HEK293 (cell line): ENCODE data around the gene PICALM.

ENCODE experiments used
- CTCF ChIA-PET: fragments of 350-600 bp; formaldehyde crosslinking; extraction: SDS; loops from one replicate; lab custom pipeline; 2021; ENCODE audit warnings: antibody characterized with exemption; lab: Yijun Ruan, JAX
- POLR2A ChIA-PET: fragments of 300-600 bp; formaldehyde crosslinking; extraction: SDS; loops from one replicate; lab custom pipeline; 2020; ENCODE audit warnings: antibody characterized with exemption, inconsistent platforms; lab: Yijun Ruan, JAX
- H3K27ac ChIP-seq: fragments of 200-500 bp; sonication (Bioruptor generic); 2 replicates; pipeline ENCODE4 v1.5.1; 2014; ENCODE audit warnings: low read depth, low read length, control low read depth, inconsistent platforms; ENCODE audit errors: extremely low read depth
- H3K36me3 ChIP-seq, 2 experiments: fragments of 200-500 bp in 1 of 2; sonication (Bioruptor generic) in 1 of 2; 1 replicate in 1 of 2; 2 replicates in 1 of 2; pipeline ENCODE4 v1.5.1; 2014 to 2017; ENCODE audit warnings: inconsistent platforms in 2 of 2, low read length in 2 of 2; ENCODE audit not compliant: control insufficient read depth in 2 of 2, insufficient read depth in 1 of 2
- H3K4me1 ChIP-seq: fragments of 200-500 bp; sonication (Bioruptor generic); 2 replicates; pipeline ENCODE4 v1.5.1; 2014; ENCODE audit warnings: mild to moderate bottlenecking, low read length, inconsistent platforms; ENCODE audit not compliant: control insufficient read depth, insufficient read depth
- H3K4me3 ChIP-seq: 2 replicates; pipeline ENCODE4 v1.5.1; 2011; ENCODE audit warnings: low read depth, mild to moderate bottlenecking, control low read depth, low read length, moderate library complexity
- H3K9me3 ChIP-seq: fragments of 200-500 bp; sonication (Bioruptor generic); 2 replicates; pipeline ENCODE4 v1.5.1; 2014; ENCODE audit warnings: low read depth, low read length, inconsistent platforms; ENCODE audit not compliant: control insufficient read depth, insufficient read depth
- KLF10 ChIP-seq: fragments of 450-650 bp; IDR thresholded peaks from 2 replicates; pipeline ENCODE4 v1.5.1; 2018; ENCODE audit warnings: missing biosample characterization, mild to moderate bottlenecking, missing genetic modification characterization
- MZF1 ChIP-seq: fragments of 450-650 bp; formaldehyde crosslinking; IDR thresholded peaks from 2 replicates; pipeline ENCODE4 v1.5.1; 2017; ENCODE audit warnings: missing biosample characterization, missing genetic modification characterization, borderline replicate concordance
- OSR2 ChIP-seq: fragments of 450-650 bp; formaldehyde crosslinking; IDR thresholded peaks from 2 replicates; pipeline ENCODE4 v1.5.1; 2016; ENCODE audit warnings: missing biosample characterization, missing genetic modification characterization
- SETDB1 ChIP-seq: IDR thresholded peaks from one replicate; pipeline ENCODE4 v1.6.1; 2017; ENCODE audit warnings: mild to moderate bottlenecking, low read length, moderate library complexity, mixed read lengths; ENCODE audit not compliant: insufficient read length
- ZNF112 ChIP-seq: fragments of 450-650 bp; formaldehyde crosslinking; IDR thresholded peaks from 2 replicates; pipeline ENCODE4 v1.5.0; 2017; ENCODE audit warnings: missing biosample characterization, missing genetic modification characterization
- ZNF266 ChIP-seq: fragments of 450-650 bp; formaldehyde crosslinking; IDR thresholded peaks from 2 replicates; pipeline ENCODE4 v1.5.1; 2016; ENCODE audit warnings: missing biosample characterization, missing genetic modification characterization, low read depth
- ZNF350 ChIP-seq: fragments of 450-650 bp; formaldehyde crosslinking; IDR thresholded peaks from 2 replicates; pipeline ENCODE4 v1.5.0; 2017; ENCODE audit warnings: missing biosample characterization, mild to moderate bottlenecking, missing genetic modification characterization
- ZNF416 ChIP-seq: fragments of 450-650 bp; formaldehyde crosslinking; IDR thresholded peaks from 2 replicates; pipeline ENCODE4 v1.5.1; 2016; ENCODE audit warnings: missing biosample characterization, missing genetic modification characterization
- ZNF549 ChIP-seq: fragments of 450-650 bp; IDR thresholded peaks from 2 replicates; pipeline ENCODE4 v1.5.1; 2018; ENCODE audit warnings: missing biosample characterization, missing genetic modification characterization, mild to moderate bottlenecking, inconsistent platforms, moderate library complexity
- ZNF585B ChIP-seq: fragments of 450-650 bp; formaldehyde crosslinking; IDR thresholded peaks from 2 replicates; pipeline ENCODE4 v1.5.1; 2016; ENCODE audit warnings: missing biosample characterization, missing genetic modification characterization
- ZNF768 ChIP-seq: fragments of 450-650 bp; formaldehyde crosslinking; IDR thresholded peaks from 2 replicates; pipeline ENCODE4 v1.5.1; 2018; ENCODE audit warnings: missing biosample characterization, mild to moderate bottlenecking, missing genetic modification characterization
- TF ChIP-seq, protein P1 (sequence below): fragments of 450-650 bp; formaldehyde crosslinking; IDR thresholded peaks from 2 replicates; pipeline ENCODE4 v1.5.1; 2016; ENCODE audit warnings: missing biosample characterization, missing genetic modification characterization
- TF ChIP-seq, protein P2 (sequence below): fragments of 450-650 bp; formaldehyde crosslinking; IDR thresholded peaks from 2 replicates; pipeline ENCODE4 v1.5.1; 2016; ENCODE audit warnings: missing biosample characterization, missing genetic modification characterization
- TF ChIP-seq, protein P3 (sequence below): fragments of 450-650 bp; formaldehyde crosslinking; IDR thresholded peaks from 2 replicates; pipeline ENCODE4 v1.5.1; 2016; ENCODE audit warnings: missing biosample characterization, missing genetic modification characterization
- TF ChIP-seq, protein P4 (sequence below): fragments of 450-650 bp; formaldehyde crosslinking; IDR thresholded peaks from 2 replicates; pipeline ENCODE4 v1.5.1; 2016; ENCODE audit warnings: missing biosample characterization, missing genetic modification characterization
- TF ChIP-seq, protein P5 (sequence below): fragments of 450-650 bp; formaldehyde crosslinking; IDR thresholded peaks from 2 replicates; pipeline ENCODE4 v1.5.0; 2017; ENCODE audit warnings: missing biosample characterization, missing genetic modification characterization, borderline replicate concordance

The PICALM gene

DNA sequence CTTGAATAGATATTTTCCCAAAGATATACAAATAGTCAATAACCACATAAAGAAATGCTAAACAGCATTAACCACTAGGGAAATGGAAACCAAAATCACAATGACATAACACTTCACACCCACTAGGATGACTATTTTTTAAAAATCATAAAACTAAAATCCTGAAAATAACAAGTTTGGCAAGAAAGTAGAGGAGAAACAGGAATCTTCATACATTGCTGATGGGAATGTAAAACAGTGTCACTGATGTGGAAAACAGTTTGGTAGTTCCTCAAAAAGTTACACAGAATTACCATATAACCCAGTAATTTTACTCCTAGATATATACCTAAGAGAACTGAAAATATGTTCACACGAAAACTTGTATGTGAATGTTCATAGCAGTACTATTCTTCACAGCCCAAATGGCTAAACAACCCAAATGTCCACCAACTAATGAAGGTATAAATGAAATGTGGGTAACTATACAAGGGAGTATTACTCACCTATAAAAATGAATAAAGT, 12.5 kb downstream of the PICALM start:
- ChIA-PET POLR2A (no interaction called here), CTCF (interaction anchor here (0.6 to 0.7 kb wide), 2 partner anchors 9 to 62 kb away, joined by 4 to 7 read pairs; no protein-coding TSS in a partner anchor)
- H3K27ac ChIP-seq = no peak overlapping the region
- TF ChIP-seq MZF1 (tag by site-specific recombination) (no peak), ZNF768 (tag by site-specific recombination) (no peak), ZNF585B (no peak), KLF10 (tag by site-specific recombination) (no peak), ZNF112 (tag by site-specific recombination) (no peak)
- TF ChIP-seq, protein P1, sequence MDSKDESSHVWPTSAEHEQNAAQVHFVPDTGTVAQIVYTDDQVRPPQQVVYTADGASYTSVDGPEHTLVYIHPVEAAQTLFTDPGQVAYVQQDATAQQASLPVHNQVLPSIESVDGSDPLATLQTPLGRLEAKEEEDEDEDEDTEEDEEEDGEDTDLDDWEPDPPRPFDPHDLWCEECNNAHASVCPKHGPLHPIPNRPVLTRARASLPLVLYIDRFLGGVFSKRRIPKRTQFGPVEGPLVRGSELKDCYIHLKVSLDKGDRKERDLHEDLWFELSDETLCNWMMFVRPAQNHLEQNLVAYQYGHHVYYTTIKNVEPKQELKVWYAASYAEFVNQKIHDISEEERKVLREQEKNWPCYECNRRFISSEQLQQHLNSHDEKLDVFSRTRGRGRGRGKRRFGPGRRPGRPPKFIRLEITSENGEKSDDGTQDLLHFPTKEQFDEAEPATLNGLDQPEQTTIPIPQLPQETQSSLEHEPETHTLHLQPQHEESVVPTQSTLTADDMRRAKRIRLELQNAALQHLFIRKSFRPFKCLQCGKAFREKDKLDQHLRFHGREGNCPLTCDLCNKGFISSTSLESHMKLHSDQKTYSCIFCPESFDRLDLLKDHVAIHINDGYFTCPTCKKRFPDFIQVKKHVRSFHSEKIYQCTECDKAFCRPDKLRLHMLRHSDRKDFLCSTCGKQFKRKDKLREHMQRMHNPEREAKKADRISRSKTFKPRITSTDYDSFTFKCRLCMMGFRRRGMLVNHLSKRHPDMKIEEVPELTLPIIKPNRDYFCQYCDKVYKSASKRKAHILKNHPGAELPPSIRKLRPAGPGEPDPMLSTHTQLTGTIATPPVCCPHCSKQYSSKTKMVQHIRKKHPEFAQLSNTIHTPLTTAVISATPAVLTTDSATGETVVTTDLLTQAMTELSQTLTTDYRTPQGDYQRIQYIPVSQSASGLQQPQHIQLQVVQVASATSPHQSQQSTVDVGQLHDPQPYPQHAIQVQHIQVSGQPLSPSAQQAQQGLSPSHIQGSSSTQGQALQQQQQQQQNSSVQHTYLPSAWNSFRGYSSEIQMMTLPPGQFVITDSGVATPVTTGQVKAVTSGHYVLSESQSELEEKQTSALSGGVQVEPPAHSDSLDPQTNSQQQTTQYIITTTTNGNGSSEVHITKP = no peak
- H3K4me3 ChIP-seq = no peak overlapping the region
- H3K9me3 ChIP-seq = no peaks in the 10 kb centered on the region
- 0 out of 2 replicates have a peak, but pooled peaks cover 2% of the 10 kb centered on the region for H3K4me1 ChIP-seq
- no peaks in the 10 kb centered on the region for H3K36me3 ChIP-seq

DNA sequence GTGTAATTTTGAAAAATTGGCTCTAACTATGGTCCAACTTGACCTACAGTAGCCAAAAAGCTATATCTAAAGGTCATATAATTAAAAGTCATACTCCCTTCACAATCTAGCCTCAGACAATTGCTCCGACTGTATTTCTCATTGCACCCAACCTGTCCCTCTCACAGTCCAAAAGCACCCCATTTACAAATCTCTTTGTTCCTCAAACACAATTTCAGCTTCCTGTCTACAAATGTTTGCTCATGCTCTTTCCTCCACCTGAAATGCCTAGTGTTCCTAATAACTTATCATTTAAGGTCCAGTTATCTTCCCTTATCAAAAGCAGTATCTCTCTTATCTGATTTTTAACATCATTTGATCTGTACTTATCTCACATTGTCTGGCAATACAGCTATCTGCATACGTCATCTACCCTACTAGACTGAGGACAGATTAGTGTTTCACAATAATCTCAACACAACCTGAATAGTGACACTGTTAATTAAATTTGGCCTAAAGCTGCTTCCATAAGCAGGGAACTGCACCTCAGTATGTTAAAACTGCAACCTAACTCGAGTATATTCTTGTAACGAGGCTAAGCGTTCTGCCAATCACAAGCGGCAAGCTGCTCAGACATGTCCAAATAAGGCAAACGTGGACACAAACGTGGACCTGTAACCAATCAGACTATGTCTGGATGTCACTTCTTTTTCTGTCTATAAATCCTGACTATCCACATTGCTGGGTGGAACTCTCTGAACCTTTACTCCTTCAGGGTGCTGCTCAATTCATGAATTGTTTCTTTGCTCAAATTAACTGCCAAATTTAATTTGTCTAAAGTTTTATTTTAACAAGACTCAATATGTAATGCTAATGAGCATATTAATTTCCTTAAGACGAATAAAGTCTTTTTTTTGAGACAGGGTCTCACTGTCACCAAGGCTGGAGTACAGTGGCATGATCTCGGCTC, 15.9 kb downstream of the PICALM start:
- ChIA-PET CTCF (interaction anchor here (5.3 kb wide), 1 partner anchor 12 kb away, joined by 45 read pairs; no protein-coding TSS in a partner anchor), POLR2A (no interaction called here)
- no peaks in the 10 kb centered on the region for H3K36me3 ChIP-seq
- no peak overlapping the region for H3K27ac ChIP-seq
- H3K9me3 ChIP-seq = no peaks in the 10 kb centered on the region
- no peaks in the 10 kb centered on the region for H3K4me1 ChIP-seq
- TF ChIP-seq ZNF112 (tag by site-specific recombination) (no peak), OSR2 (no peak), ZNF549 (tag by site-specific recombination) (peak; percentile 91)
- TF ChIP-seq, protein P2, sequence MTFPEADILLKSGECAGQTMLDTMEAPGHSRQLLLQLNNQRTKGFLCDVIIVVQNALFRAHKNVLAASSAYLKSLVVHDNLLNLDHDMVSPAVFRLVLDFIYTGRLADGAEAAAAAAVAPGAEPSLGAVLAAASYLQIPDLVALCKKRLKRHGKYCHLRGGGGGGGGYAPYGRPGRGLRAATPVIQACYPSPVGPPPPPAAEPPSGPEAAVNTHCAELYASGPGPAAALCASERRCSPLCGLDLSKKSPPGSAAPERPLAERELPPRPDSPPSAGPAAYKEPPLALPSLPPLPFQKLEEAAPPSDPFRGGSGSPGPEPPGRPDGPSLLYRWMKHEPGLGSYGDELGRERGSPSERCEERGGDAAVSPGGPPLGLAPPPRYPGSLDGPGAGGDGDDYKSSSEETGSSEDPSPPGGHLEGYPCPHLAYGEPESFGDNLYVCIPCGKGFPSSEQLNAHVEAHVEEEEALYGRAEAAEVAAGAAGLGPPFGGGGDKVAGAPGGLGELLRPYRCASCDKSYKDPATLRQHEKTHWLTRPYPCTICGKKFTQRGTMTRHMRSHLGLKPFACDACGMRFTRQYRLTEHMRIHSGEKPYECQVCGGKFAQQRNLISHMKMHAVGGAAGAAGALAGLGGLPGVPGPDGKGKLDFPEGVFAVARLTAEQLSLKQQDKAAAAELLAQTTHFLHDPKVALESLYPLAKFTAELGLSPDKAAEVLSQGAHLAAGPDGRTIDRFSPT = no peak
- TF ChIP-seq, all 188 proteins: peak for 1
- H3K4me3 ChIP-seq = no peak overlapping the region

DNA sequence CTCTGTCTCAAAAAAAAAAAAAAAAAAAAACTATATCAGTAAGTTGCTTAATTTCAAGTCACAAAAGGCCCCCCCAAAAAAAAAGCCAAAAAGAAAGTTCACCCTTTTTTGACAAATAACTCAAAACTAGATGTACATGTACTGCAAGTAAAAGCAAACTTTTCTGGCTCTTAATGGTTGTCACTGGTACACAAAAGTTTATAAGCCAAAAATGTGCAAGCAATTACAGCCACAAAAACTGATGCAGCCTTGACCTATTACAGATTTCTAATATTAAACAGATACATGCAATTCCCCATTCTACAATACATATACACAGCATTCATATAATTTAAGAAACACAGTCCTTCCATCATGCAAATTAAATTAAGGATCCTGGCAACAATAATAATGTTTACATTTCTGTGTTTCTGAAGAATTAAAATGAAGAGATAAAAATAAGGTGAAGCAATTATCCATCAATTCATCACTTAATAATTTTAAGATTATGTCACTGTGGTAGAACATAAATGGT, 18.6 kb downstream of the PICALM start:
- H3K4me1 ChIP-seq = no peaks in the 10 kb centered on the region
- CTCF ChIA-PET = interaction anchor here (1.4 to 5.3 kb wide), 2 partner anchors 10 to 144 kb away, joined by 5 to 45 read pairs; no protein-coding TSS in a partner anchor
- POLR2A ChIA-PET = no interaction called here

More for the DNA sequence above, 18.6 kb downstream of the PICALM start:
- TF ChIP-seq ZNF350 (no peak), SETDB1 (no peak), ZNF266 (tag by site-specific recombination) (no peak), ZNF416 (tag by site-specific recombination) (no peak)
- TF ChIP-seq, protein P3, sequence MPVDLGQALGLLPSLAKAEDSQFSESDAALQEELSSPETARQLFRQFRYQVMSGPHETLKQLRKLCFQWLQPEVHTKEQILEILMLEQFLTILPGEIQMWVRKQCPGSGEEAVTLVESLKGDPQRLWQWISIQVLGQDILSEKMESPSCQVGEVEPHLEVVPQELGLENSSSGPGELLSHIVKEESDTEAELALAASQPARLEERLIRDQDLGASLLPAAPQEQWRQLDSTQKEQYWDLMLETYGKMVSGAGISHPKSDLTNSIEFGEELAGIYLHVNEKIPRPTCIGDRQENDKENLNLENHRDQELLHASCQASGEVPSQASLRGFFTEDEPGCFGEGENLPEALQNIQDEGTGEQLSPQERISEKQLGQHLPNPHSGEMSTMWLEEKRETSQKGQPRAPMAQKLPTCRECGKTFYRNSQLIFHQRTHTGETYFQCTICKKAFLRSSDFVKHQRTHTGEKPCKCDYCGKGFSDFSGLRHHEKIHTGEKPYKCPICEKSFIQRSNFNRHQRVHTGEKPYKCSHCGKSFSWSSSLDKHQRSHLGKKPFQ (tag by site-specific recombination) = no peak
- TF ChIP-seq, protein P4, sequence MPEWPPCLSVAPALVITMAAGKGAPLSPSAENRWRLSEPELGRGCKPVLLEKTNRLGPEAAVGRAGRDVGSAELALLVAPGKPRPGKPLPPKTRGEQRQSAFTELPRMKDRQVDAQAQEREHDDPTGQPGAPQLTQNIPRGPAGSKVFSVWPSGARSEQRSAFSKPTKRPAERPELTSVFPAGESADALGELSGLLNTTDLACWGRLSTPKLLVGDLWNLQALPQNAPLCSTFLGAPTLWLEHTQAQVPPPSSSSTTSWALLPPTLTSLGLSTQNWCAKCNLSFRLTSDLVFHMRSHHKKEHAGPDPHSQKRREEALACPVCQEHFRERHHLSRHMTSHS = no peak
- TF ChIP-seq, protein P5, sequence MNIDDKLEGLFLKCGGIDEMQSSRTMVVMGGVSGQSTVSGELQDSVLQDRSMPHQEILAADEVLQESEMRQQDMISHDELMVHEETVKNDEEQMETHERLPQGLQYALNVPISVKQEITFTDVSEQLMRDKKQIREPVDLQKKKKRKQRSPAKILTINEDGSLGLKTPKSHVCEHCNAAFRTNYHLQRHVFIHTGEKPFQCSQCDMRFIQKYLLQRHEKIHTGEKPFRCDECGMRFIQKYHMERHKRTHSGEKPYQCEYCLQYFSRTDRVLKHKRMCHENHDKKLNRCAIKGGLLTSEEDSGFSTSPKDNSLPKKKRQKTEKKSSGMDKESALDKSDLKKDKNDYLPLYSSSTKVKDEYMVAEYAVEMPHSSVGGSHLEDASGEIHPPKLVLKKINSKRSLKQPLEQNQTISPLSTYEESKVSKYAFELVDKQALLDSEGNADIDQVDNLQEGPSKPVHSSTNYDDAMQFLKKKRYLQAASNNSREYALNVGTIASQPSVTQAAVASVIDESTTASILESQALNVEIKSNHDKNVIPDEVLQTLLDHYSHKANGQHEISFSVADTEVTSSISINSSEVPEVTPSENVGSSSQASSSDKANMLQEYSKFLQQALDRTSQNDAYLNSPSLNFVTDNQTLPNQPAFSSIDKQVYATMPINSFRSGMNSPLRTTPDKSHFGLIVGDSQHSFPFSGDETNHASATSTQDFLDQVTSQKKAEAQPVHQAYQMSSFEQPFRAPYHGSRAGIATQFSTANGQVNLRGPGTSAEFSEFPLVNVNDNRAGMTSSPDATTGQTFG (tag by site-specific recombination) = no peak
- no peak overlapping the region for H3K4me3 ChIP-seq
- H3K9me3 ChIP-seq = no peaks in the 10 kb centered on the region
- H3K27ac ChIP-seq = no peak overlapping the region
- H3K36me3 ChIP-seq = no peaks in the 10 kb centered on the region
